Transverse colon (tissue), 3 donors: ENCODE data around the gene GSG1.

Experiments used
- CTCF ChIP-seq, 5 experiments: fragments of 200-600 bp in 3 of 5; fragments of 450-650 bp in 2 of 5; sonication (generic) in 3 of 5; IDR thresholded peaks; 1 replicate in 2 of 5; 2 replicates in 3 of 5; pipeline ENCODE4 v1.5.1; 2016 to 2017; ENCODE audit warnings: antibody characterized with exemption in 5 of 5, inconsistent platforms in 3 of 5, mild to moderate bottlenecking in 2 of 5, moderate library complexity in 1 of 5
- POLR2A ChIP-seq: fragments of 450-650 bp; IDR thresholded peaks from one replicate; pipeline ENCODE4 v1.6.1; 2016; ENCODE audit warnings: antibody characterized with exemption, mild to moderate bottlenecking, moderate library complexity

- TF ChIP-seq POLR2A, result no peak
- no peak for TF ChIP-seq CTCF (IDR thresholded peaks at IDR 0.05)
Measured at GRCh38 chr12:13069380-13069779, 34.1 kb downstream of the GSG1 start.
